Prostate gland (tissue), 2 donors: ENCODE results near the gene PPP1R12B.
"Not testable (repeated sequence)": the region's sequence is repeated elsewhere in the genome, so short reads cannot be mapped to it uniquely, and the experiment has no call there.

Experiments
- POLR2A ChIP-seq: fragments of 450-650 bp; IDR thresholded peaks from one replicate; pipeline ENCODE4 v1.6.1; 2016; ENCODE audit warnings: antibody characterized with exemption, mild to moderate bottlenecking
- TF ChIP-seq, protein P1 (sequence below), 4 experiments: fragments of 200-600 bp in 2 of 4; fragments of 450-650 bp in 2 of 4; sonication (generic) in 2 of 4; IDR thresholded peaks; 1 replicate in 3 of 4; 2 replicates in 1 of 4; pipeline ENCODE4 v1.5.1; 2016 to 2019; ENCODE audit warnings: antibody characterized with exemption in 4 of 4, mild to moderate bottlenecking in 2 of 4, moderate library complexity in 2 of 4

DNA sequence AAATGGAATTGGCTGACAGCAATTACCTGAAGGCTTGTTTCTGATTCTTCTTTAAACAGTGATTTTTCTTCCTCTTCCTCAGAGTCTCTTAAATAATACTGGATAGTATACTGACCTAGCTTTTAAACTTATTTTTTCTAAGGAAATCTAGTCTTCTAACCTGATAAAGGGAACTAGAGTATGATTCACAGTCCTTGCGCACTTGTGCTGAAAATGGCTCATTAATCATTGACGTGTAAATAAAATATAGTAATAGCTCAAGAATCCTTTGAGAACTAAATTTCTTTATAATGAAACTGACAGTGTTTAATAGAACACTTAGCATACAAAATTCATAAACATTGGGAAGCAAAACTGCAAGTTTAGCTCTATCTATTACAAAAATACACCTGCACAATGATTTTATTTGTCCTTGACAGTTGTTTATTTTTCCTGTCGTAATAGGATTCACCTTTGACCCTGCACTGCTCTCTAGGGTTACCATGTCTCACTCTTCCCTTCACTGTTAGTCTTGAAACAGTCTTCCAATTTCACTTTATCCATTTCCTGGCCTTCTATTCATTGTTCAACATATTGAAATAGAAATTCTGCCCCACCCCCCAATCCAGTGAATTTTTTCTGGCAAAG is 117.3 kb downstream of the PPP1R12B start:
- TF ChIP-seq POLR2A, result not testable (repeated sequence)
- TF ChIP-seq, protein P1, sequence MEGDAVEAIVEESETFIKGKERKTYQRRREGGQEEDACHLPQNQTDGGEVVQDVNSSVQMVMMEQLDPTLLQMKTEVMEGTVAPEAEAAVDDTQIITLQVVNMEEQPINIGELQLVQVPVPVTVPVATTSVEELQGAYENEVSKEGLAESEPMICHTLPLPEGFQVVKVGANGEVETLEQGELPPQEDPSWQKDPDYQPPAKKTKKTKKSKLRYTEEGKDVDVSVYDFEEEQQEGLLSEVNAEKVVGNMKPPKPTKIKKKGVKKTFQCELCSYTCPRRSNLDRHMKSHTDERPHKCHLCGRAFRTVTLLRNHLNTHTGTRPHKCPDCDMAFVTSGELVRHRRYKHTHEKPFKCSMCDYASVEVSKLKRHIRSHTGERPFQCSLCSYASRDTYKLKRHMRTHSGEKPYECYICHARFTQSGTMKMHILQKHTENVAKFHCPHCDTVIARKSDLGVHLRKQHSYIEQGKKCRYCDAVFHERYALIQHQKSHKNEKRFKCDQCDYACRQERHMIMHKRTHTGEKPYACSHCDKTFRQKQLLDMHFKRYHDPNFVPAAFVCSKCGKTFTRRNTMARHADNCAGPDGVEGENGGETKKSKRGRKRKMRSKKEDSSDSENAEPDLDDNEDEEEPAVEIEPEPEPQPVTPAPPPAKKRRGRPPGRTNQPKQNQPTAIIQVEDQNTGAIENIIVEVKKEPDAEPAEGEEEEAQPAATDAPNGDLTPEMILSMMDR (IDR thresholded peaks at IDR 0.05), result not testable (repeated sequence)
